Adrenal gland (tissue), 12 donors: ENCODE data around the gene ENOPH1. TPM values are rescaled to one million over a fixed set of nuclear protein-coding genes. Genes with fewer than 3 reads are reported as not detected.

Experiments used
- DNase-seq, 7 donors: peaks; one replicate each; pipeline ENCODE4 v3.0.0-alpha.2; 2019 to 2020
- H3K27ac ChIP-seq, 5 donors: fragments of 200-600 bp; sonication (generic) in 4 of 5; 1 replicate in 3 of 5; 2 replicates in 2 of 5; pipeline versions ENCODE4 v1.5.1 to v1.8.0; 2016 to 2020; ENCODE audit warnings: mild to moderate bottlenecking in 1 of 5
- H3K27me3 ChIP-seq: fragments of 200-600 bp; 2 replicates; pipeline ENCODE4 v1.8.0; 2021
- H3K36me3 ChIP-seq, 2 donors: fragments of 200-600 bp; replicated peaks in 1 of 2; 1 replicate in 1 of 2; 2 replicates in 1 of 2; pipeline versions ENCODE4 v1.5.1 to v1.8.0; 2018 to 2022
- H3K4me1 ChIP-seq, 2 donors: fragments of 200-600 bp; replicated peaks in 1 of 2; 1 replicate in 1 of 2; 2 replicates in 1 of 2; pipeline versions ENCODE4 v1.5.1 to v1.8.0; 2018 to 2021
- H3K4me3 ChIP-seq, 4 donors: fragments of 200-600 bp; sonication (generic) in 3 of 4; one replicate each; pipeline ENCODE4 v1.5.1; 2016 to 2018
- H3K9me3 ChIP-seq, 3 donors: fragments of 200-600 bp; sonication (generic) in 1 of 3; replicated peaks in 1 of 3; 1 replicate in 2 of 3; 2 replicates in 1 of 3; pipeline versions ENCODE4 v1.5.1 to v1.8.0; 2016 to 2021
- CTCF ChIP-seq, 6 experiments: fragments of 450-650 bp in 4 of 6; fragments of 200-600 bp in 2 of 6; sonication (generic) in 1 of 6; IDR thresholded peaks; 1 replicate in 5 of 6; 2 replicates in 1 of 6; pipeline versions ENCODE4 v1.5.1 to v1.8.0; 2016 to 2021; ENCODE audit warnings: antibody characterized with exemption in 6 of 6, mild to moderate bottlenecking in 2 of 6, moderate library complexity in 1 of 6
- POLR2A ChIP-seq, 2 donors: fragments of 450-650 bp; IDR thresholded peaks; one replicate each; pipeline ENCODE4 v1.6.1; 2017; ENCODE audit warnings: antibody characterized with exemption in 2 of 2, mild to moderate bottlenecking in 2 of 2, moderate library complexity in 1 of 2
- WGBS, 4 donors: extraction: QIAGEN DNeasy Blood & Tissue Kit in 2 of 4; methylation state at CpG; one replicate each; pipeline versions ENCODE4 v1.1.5 to v1.1.7; 2013 to 2017; 5-methylcytosine and 5-hydroxymethylcytosine counted together
- intact Hi-C, 2 donors: fragments of 100-400 bp; cut with DNase I; formaldehyde crosslinking; loops; one replicate each; pipeline versions ENCODE4 v1.14.1 to v1.15.0; 2022 to 2023
- polyA plus RNA-seq, 3 donors: library from polyadenylated mRNA; stranded (reverse); fragments of 200-250 nt in 2 of 3; fragments of 350-450 nt in 1 of 3; fragmentation: Illumina TruSeq in 1 of 3; extraction: RNeasy Lipid Tissue Mini Kit (QIAGEN cat#74804) in 1 of 3; gene quantifications; one replicate each; pipeline ENCODE4 v1.2.3, GENCODE V29; 2013 to 2014
- small RNA-seq, 2 donors: library from RNA; depleted of rRNA; stranded (forward); fragments of <200 nt; gene quantifications; one replicate each; pipeline ENCODE3, GENCODE V24; 2016
- total RNA-seq, 9 donors: library from RNA; depleted of rRNA in 4 of 9; stranded (reverse); fragments of >200 nt in 4 of 9; fragments of 120-200 nt in 1 of 9; fragmentation: NEBNext Ultra II Directional in 1 of 9; extraction: Animal tissue kit (Norgen Biotek cat#: 25700) in 1 of 9; gene quantifications; one replicate each; pipeline versions ENCODE4 v1.1.0 to v1.2.4, GENCODE V29; 2013 to 2023
- donor health status: healthy with polysubstance abuse.
- donor health status: Bipolar disorder and iron deficiency.
- donor health status: DM: yes; HTN: yes; CAD: no.
- donor health status: DM: no; HTN: no; CAD: no.
- donor health status: DM: no; HTN: no; CAD: no.
- donor health status: DM: yes; HTN: yes; CAD: no.

Gene ENOPH1
- total and polyA plus RNA-seq, 12 donors, result 22.7 to 65.7 (median 35.0) TPM

GRCh38 chr4:82508011-82508410 is 77.6 kb downstream of the ENOPH1 start:
- no peaks in the 10 kb centered on the region for H3K36me3 ChIP-seq
- H3K4me3 ChIP-seq, result no peak overlapping the region
- H3K27ac ChIP-seq, result no peak overlapping the region
- intact Hi-C loops, result no loop called here
- DNase-seq, result no peak
- TF ChIP-seq CTCF (IDR thresholded peaks at IDR 0.05) (no peak), POLR2A (IDR thresholded peaks at IDR 0.05) (no peak)
- H3K4me1 ChIP-seq, result peaks cover 0 to 2% of the 10 kb centered on the region in 2 donors
- H3K27me3 ChIP-seq, result no peaks in the 10 kb centered on the region
- H3K9me3 ChIP-seq, result no peaks in the 10 kb centered on the region

DNA sequence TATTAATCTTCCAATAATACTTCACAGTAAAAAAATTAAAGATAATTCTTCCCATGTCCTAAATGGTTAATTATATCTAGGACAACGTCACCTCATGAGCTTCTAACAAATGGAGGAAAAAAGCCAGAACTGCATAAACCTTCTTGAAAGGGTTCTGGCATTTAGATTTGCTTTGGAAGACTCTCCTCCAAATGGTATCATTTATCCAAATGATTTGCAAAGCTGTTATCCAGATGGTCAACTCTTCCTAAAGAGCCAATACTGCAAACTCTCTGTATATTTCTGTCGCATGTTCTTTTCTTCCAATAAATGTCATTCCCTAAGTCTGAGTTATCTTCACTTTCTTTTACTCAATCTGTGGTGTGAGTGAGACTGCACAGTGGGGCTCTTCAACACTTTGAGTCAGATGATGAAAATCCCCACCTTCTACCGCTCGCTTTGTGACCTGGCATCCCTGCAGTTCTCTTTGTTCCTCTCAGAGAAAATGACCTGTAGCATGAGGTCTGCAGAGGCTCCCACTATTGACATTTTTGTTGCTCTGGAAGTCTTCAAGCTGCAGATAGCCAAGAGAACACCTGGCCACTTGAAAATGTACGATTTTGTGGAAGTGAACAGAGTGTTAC is 78.5 kb downstream of the ENOPH1 start:
- peaks cover 0 to 4% of the 10 kb centered on the region in 2 donors for H3K4me1 ChIP-seq
- no peaks in the 10 kb centered on the region for H3K9me3 ChIP-seq
- intact Hi-C loops, result no loop called here
- no peak for DNase-seq
- TF ChIP-seq POLR2A (IDR thresholded peaks at IDR 0.05) (no peak), CTCF (IDR thresholded peaks at IDR 0.05) (no peak)
- no peaks in the 10 kb centered on the region for H3K27me3 ChIP-seq
- no peaks in the 10 kb centered on the region for H3K36me3 ChIP-seq
- H3K27ac ChIP-seq, result no peak overlapping the region
- 78 to 86% (median 80%) methylated on average over 5 of the region's 5 CpGs for WGBS, 4 donors
- no peak overlapping the region for H3K4me3 ChIP-seq

DNA sequence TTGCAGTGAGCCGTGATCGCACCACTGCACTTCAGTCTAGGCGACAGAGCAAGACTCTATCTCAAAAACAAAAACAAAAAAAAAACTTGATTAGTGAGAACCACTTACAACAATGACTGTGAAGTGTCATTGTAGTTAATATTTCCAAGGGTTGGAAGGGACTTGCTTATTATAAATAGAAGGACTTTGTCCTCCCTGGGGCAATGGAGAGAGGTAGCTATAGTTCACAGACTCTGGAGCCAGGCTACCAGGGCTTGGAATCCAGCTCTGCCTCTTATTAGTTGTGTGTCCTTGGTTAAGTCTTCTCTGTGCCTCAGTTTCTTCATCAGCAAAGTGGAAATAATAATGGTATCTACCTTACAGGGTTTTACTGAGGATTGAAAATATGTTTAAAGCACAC is 79.8 kb downstream of the ENOPH1 start:
- no peak overlapping the region for H3K4me3 ChIP-seq
- H3K27ac ChIP-seq, result no peak overlapping the region
- no peaks in the 10 kb centered on the region for H3K9me3 ChIP-seq
- H3K36me3 ChIP-seq, result no peaks in the 10 kb centered on the region
- intact Hi-C loops, result no loop called here
- 95 to 97% (median 96%) methylated on average over 3 of the region's 3 CpGs for WGBS, 4 donors
- H3K4me1 ChIP-seq, result peaks cover 0 to 4% of the 10 kb centered on the region in 2 donors
- no peak for DNase-seq
- TF ChIP-seq POLR2A (IDR thresholded peaks at IDR 0.05) (no peak), CTCF (IDR thresholded peaks at IDR 0.05) (no peak)
- no peaks in the 10 kb centered on the region for H3K27me3 ChIP-seq

Small RNAs within 50 kb of the gene (small RNA-seq; reads per million reads assigned to genes)
- 0 reads per million in 2 donors for gene RF00150

Other genes starting within 250 kb of the ENOPH1 start
- 100 to 1,000 TPM in 4 of 9 donors, 10 to 100 TPM in 5; 32.2 to 158 (median 64.3) TPM for gene HNRNPD, start 56.6 kb upstream of the ENOPH1 start, total RNA-seq
- 100 to 1,000 TPM; 117 to 430 (median 138) TPM for gene HNRNPD, start 56.6 kb upstream of the ENOPH1 start, polyA plus RNA-seq
- 100 to 1,000 TPM in 7 of 9 donors, 10 to 100 TPM in 2; 76.2 to 272 (median 157) TPM for gene HNRNPDL, start 128 bp upstream of the ENOPH1 start, total RNA-seq
- 100 to 1,000 TPM; 203 to 285 (median 205) TPM for gene HNRNPDL, start 128 bp upstream of the ENOPH1 start, polyA plus RNA-seq
- gene TMEM150C, start 131.4 kb downstream of the ENOPH1 start, total RNA-seq, result 100 to 1,000 TPM in 4 of 9 donors, 10 to 100 TPM in 4, 1 to 10 TPM in 1; 8.0 to 254 (median 92.1) TPM
- 10 to 100 TPM; 14.0 to 79.2 (median 41.7) TPM for gene TMEM150C, start 131.4 kb downstream of the ENOPH1 start, polyA plus RNA-seq